SU-DHL-6 (cell line): ENCODE results near the gene NKAIN1.

Source experiments
- H2AFZ ChIP-seq: fragments of 200-600 bp; sonication (generic); 2 replicates; pipeline ENCODE4 v1.6.1; 2014; ENCODE audit warnings: low read depth, mild to moderate bottlenecking, moderate library complexity, mixed read lengths, antibody characterized with exemption, low read length; ENCODE audit not compliant: severe bottlenecking
- H3F3A ChIP-seq: fragments of 200-600 bp; shearing (Covaris generic); 2 replicates; pipeline ENCODE4 v1.6.0; 2016; ENCODE audit warnings: antibody characterized with exemption, mild to moderate bottlenecking; ENCODE audit not compliant: insufficient read depth
- H3K27ac ChIP-seq: fragments of 200-600 bp; sonication (generic); 2 replicates; pipeline ENCODE4 v1.5.1; 2016; ENCODE audit warnings: low read depth, mild to moderate bottlenecking, low read length, moderate library complexity, mixed read lengths
- H3K27me3 ChIP-seq: fragments of 200-600 bp; sonication (generic), shearing (Covaris generic); 2 replicates; pipeline ENCODE4 v1.6.0; 2014; ENCODE audit warnings: mild to moderate bottlenecking, low read length
- H3K36me3 ChIP-seq: fragments of 200-600 bp; sonication (generic); 2 replicates; pipeline ENCODE4 v1.6.1; 2014; ENCODE audit warnings: mild to moderate bottlenecking, low read length, mixed read lengths
- H3K4me2 ChIP-seq: fragments of 300-600, 200-600 bp; shearing (Covaris generic), sonication (generic); 2 replicates; pipeline ENCODE4 v1.6.0; 2014; ENCODE audit warnings: low read length, low read depth, mild to moderate bottlenecking; ENCODE audit not compliant: poor library complexity, severe bottlenecking
- H3K4me3 ChIP-seq: fragments of 200-600 bp; sonication (generic); 2 replicates; pipeline ENCODE4 v1.5.1; 2014; ENCODE audit warnings: antibody characterized with exemption, low read length, mild to moderate bottlenecking, mixed read lengths; ENCODE audit not compliant: insufficient read depth, poor library complexity, severe bottlenecking
- H3K79me2 ChIP-seq: fragments of 200-600 bp; sonication (generic); 2 replicates; pipeline ENCODE4 v1.6.1; 2014; ENCODE audit warnings: mild to moderate bottlenecking, low read length, moderate library complexity; ENCODE audit not compliant: insufficient read depth
- H3K9ac ChIP-seq: fragments of 200-600 bp; sonication (generic); 2 replicates; pipeline ENCODE4 v1.7.0; 2014; ENCODE audit warnings: mild to moderate bottlenecking, low read length
- H3K9me2 ChIP-seq: fragments of 200-600 bp; sonication (generic); replicated peaks from 2 replicates; pipeline ENCODE4 v1.6.1; 2014; ENCODE audit warnings: low read length; ENCODE audit not compliant: insufficient read depth
- H3K9me3 ChIP-seq: fragments of 200-600 bp; sonication (generic); 2 replicates; pipeline ENCODE4 v1.6.1; 2014; ENCODE audit warnings: low read length, mixed read lengths; ENCODE audit not compliant: insufficient read depth
- H4K20me1 ChIP-seq: fragments of 200-600 bp; sonication (generic); 2 replicates; pipeline ENCODE4 v1.6.1; 2014; ENCODE audit warnings: low read depth, mild to moderate bottlenecking, antibody characterized with exemption, low read length, moderate library complexity, mixed read lengths
- CTCF ChIP-seq: fragments of 200-600 bp; sonication (generic); IDR thresholded peaks from one replicate; pipeline ENCODE4 v1.5.1; 2017; ENCODE audit warnings: antibody characterized with exemption, mild to moderate bottlenecking, low read length, moderate library complexity; ENCODE audit not compliant: insufficient read depth, poor library complexity, severe bottlenecking
- EZH2phosphoT487 ChIP-seq: fragments of 200-600 bp; sonication (generic), shearing (Covaris generic); conservative IDR thresholded peaks from 2 replicates; pipeline ENCODE4 v1.6.1; 2018; ENCODE audit warnings: mild to moderate bottlenecking, antibody characterized with exemption, low read length, moderate library complexity, mixed read lengths

Gene NKAIN1

GRCh38 chr1:31227891-31228568 lies 11.7 kb downstream of the NKAIN1 start:
- Histone ChIP-seq H3K36me3 (no peaks in the 10 kb centered on the region), H3K79me2 (no peaks in the 10 kb centered on the region), H3K9ac (no peak overlapping the region), H3F3A (no peaks in the 10 kb centered on the region), H3K27me3 (no peaks in the 10 kb centered on the region), H3K4me3 (no peak overlapping the region), H3K4me2 (no peak overlapping the region), H3K9me3 (no peaks in the 10 kb centered on the region), H3K9me2 (no peaks in the 10 kb centered on the region), H2AFZ (no peak overlapping the region), H4K20me1 (no peaks in the 10 kb centered on the region), H3K27ac (no peak overlapping the region)
- TF ChIP-seq CTCF, result no peak
- TF ChIP-seq EZH2phosphoT487, result no peak

- Histone ChIP-seq H3K79me2 (no peaks in the 10 kb centered on the region), H3K4me3 (no peak overlapping the region), H3K36me3 (no peaks in the 10 kb centered on the region), H3K27me3 (no peaks in the 10 kb centered on the region), H2AFZ (no peak overlapping the region), H3K4me2 (no peak overlapping the region), H3K9me2 (no peaks in the 10 kb centered on the region), H3F3A (no peaks in the 10 kb centered on the region), H3K9ac (no peak overlapping the region), H3K9me3 (no peaks in the 10 kb centered on the region), H3K27ac (no peak overlapping the region), H4K20me1 (no peaks in the 10 kb centered on the region)
- TF ChIP-seq CTCF (no peak), EZH2phosphoT487 (no peak)
These were observed 15.6 kb downstream of the NKAIN1 start for GRCh38 chr1:31224068-31224467.

DNA sequence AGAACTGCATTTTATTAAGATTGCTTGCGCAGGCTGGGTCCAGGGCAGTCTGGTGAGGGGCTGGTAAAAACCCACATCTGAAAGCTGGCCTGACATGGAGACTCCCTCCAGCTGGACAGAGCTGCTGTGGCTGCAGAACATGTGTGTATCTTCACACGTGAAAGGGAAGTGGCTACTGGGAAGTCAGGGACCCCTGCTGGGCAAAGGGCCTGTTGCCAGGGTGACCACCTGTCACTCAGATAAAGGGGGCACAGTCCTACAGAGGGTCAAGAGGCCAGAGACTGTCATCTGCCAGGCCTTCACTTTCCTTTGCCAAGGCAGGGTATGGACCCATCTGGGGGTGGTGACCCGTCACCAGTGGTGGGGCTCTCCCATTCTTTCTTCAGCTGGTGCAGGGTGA lies 17.5 kb downstream of the NKAIN1 start:
- no peak overlapping the region for H3K4me3 ChIP-seq
- no peaks in the 10 kb centered on the region for H3K9me2 ChIP-seq
- H3K36me3 ChIP-seq, result no peaks in the 10 kb centered on the region
- no peak overlapping the region for H3K27ac ChIP-seq
- H3K27me3 ChIP-seq, result no peaks in the 10 kb centered on the region
- H2AFZ ChIP-seq, result no peak overlapping the region
- no peak overlapping the region for H3K9ac ChIP-seq
- H3K9me3 ChIP-seq, result no peaks in the 10 kb centered on the region
- H4K20me1 ChIP-seq, result no peaks in the 10 kb centered on the region
- no peaks in the 10 kb centered on the region for H3F3A ChIP-seq
- no peak overlapping the region for H3K4me2 ChIP-seq
- TF ChIP-seq EZH2phosphoT487, result no peak
- TF ChIP-seq CTCF, result no peak
- H3K79me2 ChIP-seq, result no peaks in the 10 kb centered on the region
